Pancreas (tissue), 10 donors: ENCODE measurements around the gene TRIM47. TPM values are rescaled to one million over a fixed set of nuclear protein-coding genes. Genes with fewer than 3 reads are reported as not detected.

Source experiments
- ATAC-seq, 4 donors: fragments of 200-7000 bp; cut with Tn5 transposase; one replicate each; pipeline versions ENCODE4 v1.8.0 to v1.9.1; 2020; ENCODE audit warnings: mild to moderate bottlenecking in 4 of 4, moderate library complexity in 4 of 4
- DNase-seq, 6 donors: peaks; one replicate each; pipeline ENCODE4 v3.0.0-alpha.2; 2020
- FAIRE-seq: peaks from 2 replicates; lab custom pipeline; 2012; peaks lifted over from hg19 to GRCh38; lab: Jason Lieb, UNC
- H3K27ac ChIP-seq, 4 donors: fragments of 200-600 bp; sonication (generic); 1 replicate in 3 of 4; 2 replicates in 1 of 4; pipeline versions ENCODE4 v1.5.0 to v1.8.0; 2020
- H3K27me3 ChIP-seq, 4 donors: fragments of 200-600 bp; one replicate each; pipeline ENCODE4 v1.8.0; 2021
- H3K36me3 ChIP-seq, 3 donors: fragments of 200-600 bp; sonication (generic) in 1 of 3; one replicate each; pipeline versions ENCODE4 v1.5.0 to v1.8.0; 2020 to 2021
- H3K4me1 ChIP-seq, 3 donors: fragments of 200-600 bp; one replicate each; pipeline ENCODE4 v1.8.0; 2021
- H3K4me3 ChIP-seq, 4 donors: fragments of 200-600 bp; sonication (generic) in 2 of 4; one replicate each; pipeline versions ENCODE4 v1.5.0 to v1.8.0; 2020 to 2021
- H3K9me3 ChIP-seq, 4 donors: fragments of 200-600 bp; one replicate each; pipeline ENCODE4 v1.8.0; 2021
- WGBS, 2 donors: extraction: QIAGEN DNeasy Blood & Tissue Kit; methylation state at CpG; one replicate each; pipeline ENCODE4 v1.1.7; 2013; 5-methylcytosine and 5-hydroxymethylcytosine counted together
- intact Hi-C, 3 donors: fragments of 100-400 bp; cut with DNase I; formaldehyde crosslinking; loops; one replicate each; pipeline versions ENCODE4 v1.11.1 to v1.14.2; 2022
- polyA plus RNA-seq, 2 donors: library from polyadenylated mRNA; stranded (reverse); fragments of 200-250 nt; gene quantifications; one replicate each; pipeline ENCODE4 v1.2.3, GENCODE V29; 2013
- total RNA-seq, 6 donors: library from RNA; stranded (reverse); fragmentation: NEBNext Ultra II Directional in 4 of 6; extraction: Animal tissue kit (Norgen Biotek cat#: 25700) in 4 of 6; gene quantifications; one replicate each; pipeline versions ENCODE4 v1.2.1 to v1.2.4, GENCODE V29; 2021 to 2023
- TF ChIP-seq, protein P1 (sequence below), 4 donors: fragments of 200-600 bp; sonication (generic) in 3 of 4; IDR thresholded peaks; one replicate each; pipeline versions ENCODE4 v1.5.0 to v1.8.0; 2021; ENCODE audit warnings: antibody characterized with exemption in 4 of 4
- donor health status: healthy with polysubstance abuse.
- donor health status: DM: no; HTN: no; CAD: no; lungs with moderate emphysema.
- donor health status: DM: no; HTN: no; CAD: no.
- donor health status: control.
- donor health status: control.
- donor health status: Bipolar disorder and iron deficiency.
- donor health status: DM: yes; HTN: yes; CAD: no.
- donor health status: DM: no; HTN: no; CAD: no.
- donor health status: DM: no; HTN: no; CAD: no.
- donor health status: DM: yes; HTN: yes; CAD: no.

TRIM47 gene
- total and polyA plus RNA-seq, 8 donors: 4.2 to 58.2 (median 28.9) TPM

DNA sequence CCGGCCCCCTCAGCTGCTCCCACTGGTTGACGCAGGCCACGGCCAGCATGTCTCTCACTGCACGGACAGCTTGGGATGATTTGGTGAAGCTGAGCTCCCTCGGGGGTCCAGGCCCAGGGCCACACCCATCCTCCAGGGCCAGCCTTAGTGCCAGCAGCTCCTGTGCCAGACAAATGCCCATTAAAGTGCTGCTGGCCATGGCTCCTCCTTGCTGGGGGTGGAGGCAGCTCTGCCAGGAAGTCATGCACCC, 2.5 kb downstream of the TRIM47 start:
- ATAC-seq (peak in 1 of 4 donors; percentile 54), FAIRE-seq (no peak), DNase-seq (peak in 1 of 6 donors; percentile 89)
- no peaks in the 10 kb centered on the region for H3K27me3 ChIP-seq
- H3K27ac ChIP-seq: peak overlapping the region; percentile 75 to 98 (median 86)
- peak overlapping the region in 1 of 4 donors; percentile 75 for H3K4me3 ChIP-seq
- H3K4me1 ChIP-seq: peaks cover 6 to 29% (median 27%) of the 10 kb centered on the region in 3 donors
- no peaks in the 10 kb centered on the region for H3K9me3 ChIP-seq
- WGBS, 2 donors: 54 to 58% methylated on average over 5 of the region's 5 CpGs
- H3K36me3 ChIP-seq: no peaks in the 10 kb centered on the region
- TF ChIP-seq, protein P1, sequence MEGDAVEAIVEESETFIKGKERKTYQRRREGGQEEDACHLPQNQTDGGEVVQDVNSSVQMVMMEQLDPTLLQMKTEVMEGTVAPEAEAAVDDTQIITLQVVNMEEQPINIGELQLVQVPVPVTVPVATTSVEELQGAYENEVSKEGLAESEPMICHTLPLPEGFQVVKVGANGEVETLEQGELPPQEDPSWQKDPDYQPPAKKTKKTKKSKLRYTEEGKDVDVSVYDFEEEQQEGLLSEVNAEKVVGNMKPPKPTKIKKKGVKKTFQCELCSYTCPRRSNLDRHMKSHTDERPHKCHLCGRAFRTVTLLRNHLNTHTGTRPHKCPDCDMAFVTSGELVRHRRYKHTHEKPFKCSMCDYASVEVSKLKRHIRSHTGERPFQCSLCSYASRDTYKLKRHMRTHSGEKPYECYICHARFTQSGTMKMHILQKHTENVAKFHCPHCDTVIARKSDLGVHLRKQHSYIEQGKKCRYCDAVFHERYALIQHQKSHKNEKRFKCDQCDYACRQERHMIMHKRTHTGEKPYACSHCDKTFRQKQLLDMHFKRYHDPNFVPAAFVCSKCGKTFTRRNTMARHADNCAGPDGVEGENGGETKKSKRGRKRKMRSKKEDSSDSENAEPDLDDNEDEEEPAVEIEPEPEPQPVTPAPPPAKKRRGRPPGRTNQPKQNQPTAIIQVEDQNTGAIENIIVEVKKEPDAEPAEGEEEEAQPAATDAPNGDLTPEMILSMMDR (IDR thresholded peaks at IDR 0.05): no peak
- intact Hi-C loops: no loop called here

DNA sequence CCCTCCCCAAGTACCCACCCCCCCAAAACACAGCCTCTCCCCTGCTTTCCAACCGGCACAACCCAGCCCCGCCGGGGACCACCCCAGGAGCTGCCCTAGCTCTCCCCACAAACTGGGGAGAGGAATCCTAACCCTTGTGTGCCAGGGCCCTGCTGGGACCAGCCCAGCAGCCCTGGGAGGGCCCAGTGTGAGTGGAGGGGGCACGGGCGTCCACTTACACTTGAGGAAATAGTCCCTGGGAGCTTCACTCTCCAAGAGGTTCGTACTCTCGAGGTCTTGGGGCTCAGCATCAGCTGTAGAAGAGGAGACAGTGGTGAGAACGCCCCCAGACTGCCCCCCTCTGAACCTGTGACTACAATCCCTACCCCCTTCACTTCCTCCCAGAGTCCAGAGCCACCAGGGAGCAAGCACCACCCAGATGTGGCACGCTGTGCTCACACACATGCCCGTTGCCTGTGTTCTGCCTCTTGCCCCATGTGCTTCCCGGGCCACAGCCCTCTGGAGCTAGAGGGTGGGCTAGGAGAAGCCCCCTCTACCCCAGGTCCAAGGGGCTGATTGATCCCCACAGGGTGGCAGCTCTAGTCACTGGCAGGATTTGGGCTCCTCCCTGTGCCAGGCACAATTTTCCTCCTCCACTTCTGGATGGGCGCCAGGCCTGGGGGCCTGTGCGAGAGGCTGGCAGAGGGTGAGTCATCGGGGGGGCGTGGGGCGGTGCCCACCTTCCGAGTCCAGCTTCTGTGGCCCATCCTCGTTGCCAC, 3.0 kb downstream of the TRIM47 start:
- Histone ChIP-seq H3K27ac (peak overlapping the region; percentile 75 to 98 (median 86)), H3K4me3 (peak overlapping the region in 1 of 4 donors; percentile 75), H3K9me3 (no peaks in the 10 kb centered on the region), H3K4me1 (peaks cover 6 to 29% (median 27%) of the 10 kb centered on the region in 3 donors), H3K36me3 (no peaks in the 10 kb centered on the region), H3K27me3 (no peaks in the 10 kb centered on the region)
- DNase-seq (peak in 3 of 6 donors; percentile 77 to 78 (median 78)), FAIRE-seq (no peak), ATAC-seq (peak in 2 of 4 donors; percentile 0)
- intact Hi-C loops: no loop called here
- WGBS, 2 donors: 59 to 67% methylated on average over 18 of the region's 18 CpGs
- TF ChIP-seq, protein P1 (IDR thresholded peaks at IDR 0.05): no peak

DNA sequence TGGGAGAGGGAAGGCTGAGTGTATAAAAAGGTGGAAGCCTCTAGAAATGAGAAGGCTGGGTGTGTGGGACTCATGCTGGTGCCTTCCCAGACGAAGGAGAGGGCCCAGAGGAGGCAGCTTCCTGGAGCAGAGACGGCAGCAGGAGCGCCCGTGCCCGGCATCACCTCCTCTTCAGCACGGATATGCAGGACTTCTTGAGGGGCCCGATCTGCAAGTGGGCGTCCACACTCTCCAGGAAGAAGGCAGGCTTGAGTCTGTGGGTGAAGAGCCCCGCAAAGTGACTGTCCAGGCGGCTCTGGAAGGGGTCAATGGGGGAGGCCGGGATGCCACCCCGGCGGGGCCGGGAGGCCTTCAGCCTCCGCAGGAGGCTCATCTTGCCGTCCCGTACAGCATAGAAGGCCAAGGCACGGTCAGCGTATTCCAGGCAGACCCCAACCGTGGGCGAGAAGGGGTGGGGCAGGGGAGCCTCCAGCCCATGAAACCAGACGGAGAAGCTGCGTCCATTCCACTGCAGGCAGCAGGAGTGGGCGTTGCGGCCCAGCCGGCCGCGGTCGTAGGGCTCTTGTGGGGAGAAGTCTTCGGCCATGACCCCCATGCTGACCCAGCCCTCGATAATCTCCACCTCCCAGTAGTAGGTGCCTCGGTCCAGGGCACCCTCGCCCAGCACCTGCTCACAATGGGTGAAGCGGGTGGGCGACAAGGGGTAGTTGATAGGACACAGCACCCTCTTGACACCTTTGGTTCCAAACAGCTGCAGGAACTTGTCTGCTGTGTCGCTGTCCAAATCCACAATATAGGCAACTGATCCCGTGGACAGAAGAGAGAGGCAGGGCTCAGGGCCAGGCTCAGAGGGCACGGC, 3.8 kb downstream of the TRIM47 start:
- H3K4me1 ChIP-seq: peaks cover 6 to 29% (median 27%) of the 10 kb centered on the region in 3 donors
- no peaks in the 10 kb centered on the region for H3K27me3 ChIP-seq
- H3K36me3 ChIP-seq: no peaks in the 10 kb centered on the region
- no peak for ATAC-seq
- no peak overlapping the region for H3K4me3 ChIP-seq
- TF ChIP-seq, protein P1 (IDR thresholded peaks at IDR 0.05): no peak
- WGBS, 2 donors: 90 to 92% methylated on average over 37 to 38 of the region's 38 CpGs
- intact Hi-C loops: no loop called here
- H3K27ac ChIP-seq: peak overlapping the region in 2 of 4 donors; percentile 89 to 98
- no peak for FAIRE-seq
- no peak for DNase-seq
- no peaks in the 10 kb centered on the region for H3K9me3 ChIP-seq

DNA sequence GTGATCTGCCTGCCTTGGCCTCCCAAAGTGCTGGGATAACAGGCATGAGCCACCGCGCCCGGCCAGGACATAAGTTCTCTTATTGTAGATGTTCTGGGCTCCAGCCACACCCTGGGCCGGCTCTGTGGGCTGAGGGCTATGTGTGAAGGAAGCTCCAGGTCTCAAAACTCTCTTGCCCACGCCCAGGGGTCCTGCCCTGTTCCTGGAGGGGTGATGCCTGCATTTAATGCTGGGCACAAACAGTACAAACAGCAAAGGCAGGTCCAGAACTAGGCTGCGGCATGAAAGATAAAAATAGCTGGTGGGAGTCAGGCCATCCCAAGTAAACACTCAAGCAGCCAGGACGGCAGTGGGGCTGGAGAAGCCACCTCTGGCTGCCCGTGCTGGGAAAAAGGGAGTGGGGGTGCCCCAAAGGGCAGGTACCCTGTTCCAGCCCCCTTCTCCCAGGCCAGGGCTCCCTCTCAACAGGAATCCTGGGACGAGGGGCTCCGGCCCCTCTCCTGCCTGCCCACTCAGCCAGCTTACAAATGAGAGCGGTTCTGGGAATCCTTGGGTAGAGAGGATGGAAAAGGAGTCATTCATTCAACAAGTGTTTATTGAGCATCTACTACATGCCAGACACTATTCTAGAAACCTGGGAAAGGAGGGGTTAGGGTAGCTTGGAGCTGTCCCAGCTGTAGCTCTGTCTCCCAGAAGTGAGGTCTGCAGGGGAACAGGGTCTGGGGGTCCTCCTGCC, 4.6 kb downstream of the TRIM47 start:
- no peak for DNase-seq
- 76 to 83% methylated on average over 11 of the region's 11 CpGs for WGBS, 2 donors
- Histone ChIP-seq H3K4me3 (no peak overlapping the region), H3K27ac (peak overlapping the region in 3 of 4 donors; percentile 49 to 84 (median 77)), H3K27me3 (no peaks in the 10 kb centered on the region), H3K36me3 (no peaks in the 10 kb centered on the region), H3K9me3 (no peaks in the 10 kb centered on the region), H3K4me1 (peaks cover 6 to 29% (median 27%) of the 10 kb centered on the region in 3 donors)
- intact Hi-C loops: no loop called here
- no peak for FAIRE-seq
- TF ChIP-seq, protein P1 (IDR thresholded peaks at IDR 0.05): no peak
- ATAC-seq: no peak
